ENCODE results near the gene ALDH1A3. TPM values are rescaled to one million over a fixed set of nuclear protein-coding genes. Genes with fewer than 3 reads are reported as not detected.

The ALDH1A3 gene
- total RNA-seq, 1 experiment from 2014 or later: 14.0 TPM

DNA sequence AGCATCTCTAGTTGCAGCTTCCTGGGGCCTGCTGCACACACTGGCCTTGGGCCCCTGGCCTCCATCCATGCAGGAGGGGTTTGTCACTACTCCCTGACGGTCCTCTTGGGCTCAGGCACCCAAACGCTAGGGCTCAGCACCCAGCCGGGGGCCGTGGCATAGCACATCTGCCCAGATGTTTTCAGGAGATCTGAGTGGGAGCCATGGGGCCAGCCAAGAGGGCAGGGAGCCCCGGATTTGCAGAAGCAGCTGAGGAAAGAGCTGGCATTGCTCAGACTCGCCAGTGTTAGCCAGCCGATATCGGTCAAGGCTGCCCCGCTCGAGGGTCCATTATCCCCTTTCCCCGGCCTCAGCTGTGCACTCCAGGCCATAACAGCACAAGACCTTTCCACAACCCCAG lies 1.5 kb upstream of the ALDH1A3 start (continued):
- TF ChIP-seq FOXJ3 (CRISPR knock-in tag; IDR thresholded peaks at IDR 0.05; ENCODE audit: borderline replicate concordance) (no peak), SP1 (CRISPR knock-in tag; conservative IDR thresholded peaks at IDR 0.05) (no peak), USF1 (CRISPR knock-in tag; IDR thresholded peaks at IDR 0.05) (no peak), ATF1 (CRISPR knock-in tag; IDR thresholded peaks at IDR 0.05) (no peak)
- TF ChIP-seq, protein P1, sequence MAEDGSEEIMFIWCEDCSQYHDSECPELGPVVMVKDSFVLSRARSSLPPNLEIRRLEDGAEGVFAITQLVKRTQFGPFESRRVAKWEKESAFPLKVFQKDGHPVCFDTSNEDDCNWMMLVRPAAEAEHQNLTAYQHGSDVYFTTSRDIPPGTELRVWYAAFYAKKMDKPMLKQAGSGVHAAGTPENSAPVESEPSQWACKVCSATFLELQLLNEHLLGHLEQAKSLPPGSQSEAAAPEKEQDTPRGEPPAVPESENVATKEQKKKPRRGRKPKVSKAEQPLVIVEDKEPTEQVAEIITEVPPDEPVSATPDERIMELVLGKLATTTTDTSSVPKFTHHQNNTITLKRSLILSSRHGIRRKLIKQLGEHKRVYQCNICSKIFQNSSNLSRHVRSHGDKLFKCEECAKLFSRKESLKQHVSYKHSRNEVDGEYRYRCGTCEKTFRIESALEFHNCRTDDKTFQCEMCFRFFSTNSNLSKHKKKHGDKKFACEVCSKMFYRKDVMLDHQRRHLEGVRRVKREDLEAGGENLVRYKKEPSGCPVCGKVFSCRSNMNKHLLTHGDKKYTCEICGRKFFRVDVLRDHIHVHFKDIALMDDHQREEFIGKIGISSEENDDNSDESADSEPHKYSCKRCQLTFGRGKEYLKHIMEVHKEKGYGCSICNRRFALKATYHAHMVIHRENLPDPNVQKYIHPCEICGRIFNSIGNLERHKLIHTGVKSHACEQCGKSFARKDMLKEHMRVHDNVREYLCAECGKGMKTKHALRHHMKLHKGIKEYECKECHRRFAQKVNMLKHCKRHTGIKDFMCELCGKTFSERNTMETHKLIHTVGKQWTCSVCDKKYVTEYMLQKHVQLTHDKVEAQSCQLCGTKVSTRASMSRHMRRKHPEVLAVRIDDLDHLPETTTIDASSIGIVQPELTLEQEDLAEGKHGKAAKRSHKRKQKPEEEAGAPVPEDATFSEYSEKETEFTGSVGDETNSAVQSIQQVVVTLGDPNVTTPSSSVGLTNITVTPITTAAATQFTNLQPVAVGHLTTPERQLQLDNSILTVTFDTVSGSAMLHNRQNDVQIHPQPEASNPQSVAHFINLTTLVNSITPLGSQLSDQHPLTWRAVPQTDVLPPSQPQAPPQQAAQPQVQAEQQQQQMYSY (CRISPR knock-in tag; IDR thresholded peaks at IDR 0.05): no peak

DNA sequence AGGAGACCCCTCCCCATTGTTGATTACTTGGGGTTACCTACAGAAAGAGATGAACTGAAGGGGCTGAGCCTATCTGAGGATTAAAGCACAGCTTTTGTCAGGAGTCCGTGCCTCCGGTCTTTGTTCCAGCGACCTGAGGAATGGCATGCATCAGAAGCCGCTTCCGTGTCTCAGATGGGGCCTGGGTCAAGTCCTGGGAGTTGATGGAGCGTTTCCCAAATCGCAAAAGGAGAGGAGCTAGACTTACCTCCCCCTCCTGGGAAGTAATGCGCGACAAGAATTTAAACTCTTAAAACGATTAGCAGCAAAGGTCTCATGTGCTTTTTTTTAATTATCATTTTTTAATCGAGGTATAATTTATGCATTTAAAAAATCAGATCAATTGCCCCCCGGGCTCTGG lies 983 bp upstream of the ALDH1A3 start:
- Mint-ChIP-seq H3K4me3 (peak overlapping the region; percentile 78), H3K36me3 (no peaks in the 10 kb centered on the region), H3K27me3 (ENCODE audit: low read depth) (peaks cover 78% of the 10 kb centered on the region), H3K4me1 (peaks cover 30% of the 10 kb centered on the region), H3K9me3 (no peaks in the 10 kb centered on the region), H3K27ac (no peak overlapping the region)
- TF ChIP-seq ZNF232 (CRISPR knock-in tag; IDR thresholded peaks at IDR 0.05): no peak
- no peak for TF ChIP-seq ATF1 (CRISPR knock-in tag; IDR thresholded peaks at IDR 0.05)
- TF ChIP-seq EMX1 (CRISPR knock-in tag; IDR thresholded peaks at IDR 0.05): no peak
- no peak for TF ChIP-seq TCF7 (CRISPR knock-in tag; IDR thresholded peaks at IDR 0.05; ENCODE audit: low read depth)
- TF ChIP-seq MXD4 (CRISPR knock-in tag; IDR thresholded peaks at IDR 0.05; ENCODE audit: borderline replicate concordance): no peak
- TF ChIP-seq ESRRA (CRISPR knock-in tag; IDR thresholded peaks at IDR 0.05; ENCODE audit: borderline replicate concordance): no peak
- TF ChIP-seq SMAD3 (CRISPR knock-in tag; IDR thresholded peaks at IDR 0.05; ENCODE audit: borderline replicate concordance): no peak
- TF ChIP-seq, protein P2, sequence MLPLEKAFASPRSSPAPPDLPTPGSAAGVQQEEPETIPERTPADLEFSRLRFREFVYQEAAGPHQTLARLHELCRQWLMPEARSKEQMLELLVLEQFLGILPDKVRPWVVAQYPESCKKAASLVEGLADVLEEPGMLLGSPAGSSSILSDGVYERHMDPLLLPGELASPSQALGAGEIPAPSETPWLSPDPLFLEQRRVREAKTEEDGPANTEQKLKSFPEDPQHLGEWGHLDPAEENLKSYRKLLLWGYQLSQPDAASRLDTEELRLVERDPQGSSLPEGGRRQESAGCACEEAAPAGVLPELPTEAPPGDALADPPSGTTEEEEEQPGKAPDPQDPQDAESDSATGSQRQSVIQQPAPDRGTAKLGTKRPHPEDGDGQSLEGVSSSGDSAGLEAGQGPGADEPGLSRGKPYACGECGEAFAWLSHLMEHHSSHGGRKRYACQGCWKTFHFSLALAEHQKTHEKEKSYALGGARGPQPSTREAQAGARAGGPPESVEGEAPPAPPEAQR (CRISPR knock-in tag; IDR thresholded peaks at IDR 0.05): no peak
- no peak for TF ChIP-seq TEAD4 (CRISPR knock-in tag; IDR thresholded peaks at IDR 0.05)
- TF ChIP-seq ZNF138 (CRISPR knock-in tag; conservative IDR thresholded peaks at IDR 0.05): no peak
- no peak for TF ChIP-seq CBFB (CRISPR knock-in tag; IDR thresholded peaks at IDR 0.05; ENCODE audit: low read depth)
- TF ChIP-seq HMGXB4 (CRISPR knock-in tag; IDR thresholded peaks at IDR 0.05): no peak
- TF ChIP-seq GRHL2 (CRISPR knock-in tag; IDR thresholded peaks at IDR 0.05; ENCODE audit: insufficient replicate concordance, severe bottlenecking): no peak
- TF ChIP-seq NR3C1 (CRISPR knock-in tag; conservative IDR thresholded peaks at IDR 0.05; ENCODE audit: low read depth): no peak
- TF ChIP-seq, protein P3, sequence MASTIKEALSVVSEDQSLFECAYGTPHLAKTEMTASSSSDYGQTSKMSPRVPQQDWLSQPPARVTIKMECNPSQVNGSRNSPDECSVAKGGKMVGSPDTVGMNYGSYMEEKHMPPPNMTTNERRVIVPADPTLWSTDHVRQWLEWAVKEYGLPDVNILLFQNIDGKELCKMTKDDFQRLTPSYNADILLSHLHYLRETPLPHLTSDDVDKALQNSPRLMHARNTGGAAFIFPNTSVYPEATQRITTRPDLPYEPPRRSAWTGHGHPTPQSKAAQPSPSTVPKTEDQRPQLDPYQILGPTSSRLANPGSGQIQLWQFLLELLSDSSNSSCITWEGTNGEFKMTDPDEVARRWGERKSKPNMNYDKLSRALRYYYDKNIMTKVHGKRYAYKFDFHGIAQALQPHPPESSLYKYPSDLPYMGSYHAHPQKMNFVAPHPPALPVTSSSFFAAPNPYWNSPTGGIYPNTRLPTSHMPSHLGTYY (CRISPR knock-in tag; IDR thresholded peaks at IDR 0.05): no peak
- no peak for TF ChIP-seq NFE2L1 (CRISPR knock-in tag; IDR thresholded peaks at IDR 0.05)
- no peak for TF ChIP-seq NR2C2 (CRISPR knock-in tag; IDR thresholded peaks at IDR 0.05)
- no peak for TF ChIP-seq ATF2 (CRISPR knock-in tag; IDR thresholded peaks at IDR 0.05; ENCODE audit: borderline replicate concordance, low read depth)
- DNase-seq (ENCODE audit: low spot score) (peak; percentile 35), ATAC-seq (peak; percentile 43)
- ChIA-PET CTCF (interaction anchor here (0.9 to 4.7 kb wide), 10 partner anchors 8 to 537 kb away, joined by 3 to 45 read pairs (median 4); partner anchors contain the start of gene ADAMTS17), POLR2A (interaction anchor here (0.6 kb wide), 1 partner anchor 276 kb away, joined by 3 read pairs; the partner anchor contains the start of genes ASB7 and LINS1)
